ENCODE measurements around the gene CDK2AP2. TPM values are rescaled to one million over a fixed set of nuclear protein-coding genes. Genes with fewer than 3 reads are reported as not detected.

Gene CDK2AP2
- total RNA-seq, 4 donors from 2014 or later: 60.4 to 97.7 (median 77.2) TPM

GRCh38 chr11:67458266-67458665 is 49.7 kb downstream of the CDK2AP2 start:
- Histone ChIP-seq H3K36me3 (no peaks in the 10 kb centered on the region), H3K27ac (peak overlapping the region in 2 of 4 donors; percentile 77 to 79), H3K4me1 (peaks cover 0 to 12% (median 0%) of the 10 kb centered on the region in 4 donors), H3K9me3 (no peaks in the 10 kb centered on the region), H3K27me3 (no peaks in the 10 kb centered on the region), H3K4me3 (no peak overlapping the region)
- DNase-seq: no peak
- TF ChIP-seq POLR2A (IDR thresholded peaks at IDR 0.05): no peak
- TF ChIP-seq, protein P1, sequence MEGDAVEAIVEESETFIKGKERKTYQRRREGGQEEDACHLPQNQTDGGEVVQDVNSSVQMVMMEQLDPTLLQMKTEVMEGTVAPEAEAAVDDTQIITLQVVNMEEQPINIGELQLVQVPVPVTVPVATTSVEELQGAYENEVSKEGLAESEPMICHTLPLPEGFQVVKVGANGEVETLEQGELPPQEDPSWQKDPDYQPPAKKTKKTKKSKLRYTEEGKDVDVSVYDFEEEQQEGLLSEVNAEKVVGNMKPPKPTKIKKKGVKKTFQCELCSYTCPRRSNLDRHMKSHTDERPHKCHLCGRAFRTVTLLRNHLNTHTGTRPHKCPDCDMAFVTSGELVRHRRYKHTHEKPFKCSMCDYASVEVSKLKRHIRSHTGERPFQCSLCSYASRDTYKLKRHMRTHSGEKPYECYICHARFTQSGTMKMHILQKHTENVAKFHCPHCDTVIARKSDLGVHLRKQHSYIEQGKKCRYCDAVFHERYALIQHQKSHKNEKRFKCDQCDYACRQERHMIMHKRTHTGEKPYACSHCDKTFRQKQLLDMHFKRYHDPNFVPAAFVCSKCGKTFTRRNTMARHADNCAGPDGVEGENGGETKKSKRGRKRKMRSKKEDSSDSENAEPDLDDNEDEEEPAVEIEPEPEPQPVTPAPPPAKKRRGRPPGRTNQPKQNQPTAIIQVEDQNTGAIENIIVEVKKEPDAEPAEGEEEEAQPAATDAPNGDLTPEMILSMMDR (IDR thresholded peaks at IDR 0.05): no peak

GRCh38 chr11:67457453-67457852 is 50.5 kb downstream of the CDK2AP2 start:
- no peak overlapping the region for H3K4me3 ChIP-seq
- DNase-seq: no peak
- H3K9me3 ChIP-seq: no peaks in the 10 kb centered on the region
- H3K4me1 ChIP-seq: peaks cover 0 to 12% (median 0%) of the 10 kb centered on the region in 4 donors
- no peaks in the 10 kb centered on the region for H3K36me3 ChIP-seq
- H3K27me3 ChIP-seq: no peaks in the 10 kb centered on the region
- H3K27ac ChIP-seq: no peak overlapping the region
- TF ChIP-seq, protein P1 (IDR thresholded peaks at IDR 0.05): no peak
- no peak for TF ChIP-seq POLR2A (IDR thresholded peaks at IDR 0.05)

Small RNA genes within 50 kb of the gene (small RNA-seq; reads per million reads assigned to genes)
- gene MIR6752: 0 to 0.06 reads per million in 2 donors

Other genes with a start within 250 kb of the CDK2AP2 start
- 100 to 1,000 TPM; 103 to 276 (median 163) TPM for gene GRK2, start 241.7 kb downstream of the CDK2AP2 start, total RNA-seq
- 10 to 100 TPM; 25.4 to 97.4 (median 41.5) TPM for gene ANKRD13D, start 218.9 kb downstream of the CDK2AP2 start, total RNA-seq
- gene SSH3, start 204.6 kb downstream of the CDK2AP2 start, total RNA-seq: 100 to 1,000 TPM in 2 of 4 donors, 10 to 100 TPM in 2; 55.9 to 128 (median 99.9) TPM
- 100 to 1,000 TPM in 3 of 4 donors, 10 to 100 TPM in 1; 74.3 to 329 (median 272) TPM for gene POLD4, start 154.6 kb downstream of the CDK2AP2 start, total RNA-seq
- 10 to 100 TPM in 2 of 4 donors, 1 to 10 TPM in 2; 1.2 to 14.9 (median 7.5) TPM for gene CLCF1, start 134.6 kb downstream of the CDK2AP2 start, total RNA-seq
- 10 to 100 TPM; 37.0 to 73.4 (median 61.6) TPM for gene RAD9A, start 116.2 kb downstream of the CDK2AP2 start, total RNA-seq
- gene PPP1CA, start 106.3 kb downstream of the CDK2AP2 start, total RNA-seq: 100 to 1,000 TPM; 156 to 213 (median 177) TPM
- 10 to 100 TPM in 2 of 4 donors, 1 to 10 TPM in 2; 5.6 to 53.6 (median 9.3) TPM for gene TBC1D10C, start 104.1 kb downstream of the CDK2AP2 start, total RNA-seq
- 1 to 10 TPM in 1 of 4 donors, under 1 TPM in 2, not detected in 1; 0.54 to 1.2 (median 0.83) TPM for gene CARNS1, start 92.5 kb downstream of the CDK2AP2 start, total RNA-seq
- 10 to 100 TPM; 58.0 to 88.3 (median 63.5) TPM for gene RPS6KB2, start 79.7 kb downstream of the CDK2AP2 start, total RNA-seq
- 10 to 100 TPM; 17.3 to 56.9 (median 21.7) TPM for gene PTPRCAP, start 70.5 kb downstream of the CDK2AP2 start, total RNA-seq
- 100 to 1,000 TPM in 3 of 4 donors, 10 to 100 TPM in 1; 68.5 to 161 (median 138) TPM for gene CORO1B, start 64.7 kb downstream of the CDK2AP2 start, total RNA-seq
- not detected for gene GPR152, start 55.4 kb downstream of the CDK2AP2 start, total RNA-seq
- gene CABP4, start 52.8 kb downstream of the CDK2AP2 start, total RNA-seq: 1 to 10 TPM in 1 of 4 donors, under 1 TPM in 2, not detected in 1; 0.85 to 3.3 (median 0.94) TPM
- 100 to 1,000 TPM in 1 of 4 donors, 10 to 100 TPM in 3; 80.0 to 126 (median 86.1) TPM for gene TMEM134, start 38.9 kb downstream of the CDK2AP2 start, total RNA-seq
- gene AIP, start 25.1 kb downstream of the CDK2AP2 start, total RNA-seq: 10 to 100 TPM; 39.9 to 75.9 (median 58.4) TPM
- 100 to 1,000 TPM in 3 of 4 donors, 10 to 100 TPM in 1; 94.4 to 126 (median 109) TPM for gene PITPNM1, start 2.8 kb downstream of the CDK2AP2 start, total RNA-seq
- gene CABP2, start 15.3 kb upstream of the CDK2AP2 start, total RNA-seq: not detected
- gene GSTP1, start 75.7 kb upstream of the CDK2AP2 start, total RNA-seq: 100 to 1,000 TPM; 237 to 451 (median 419) TPM
- gene NDUFV1, start 98.8 kb upstream of the CDK2AP2 start, total RNA-seq: 100 to 1,000 TPM; 297 to 532 (median 329) TPM
- 10 to 100 TPM in 3 of 4 donors, 1 to 10 TPM in 1; 5.0 to 64.1 (median 45.4) TPM for gene NUDT8, start 121.8 kb upstream of the CDK2AP2 start, total RNA-seq
- gene TBX10, start 131.6 kb upstream of the CDK2AP2 start, total RNA-seq: 10 to 100 TPM in 3 of 4 donors, not detected in 1; 16.9 to 82.5 (median 64.1) TPM
- gene ACY3, start 142.6 kb upstream of the CDK2AP2 start, total RNA-seq: 100 to 1,000 TPM in 2 of 4 donors, 10 to 100 TPM in 2; 12.4 to 176 (median 105) TPM
- gene ALDH3B2, start 166.5 kb upstream of the CDK2AP2 start, total RNA-seq: not detected

Data from Peyer's patch (tissue), 4 donors.